A673 (cell line): ENCODE results near the gene RBM25. TPM values are rescaled to one million over a fixed set of nuclear protein-coding genes. Genes with fewer than 3 reads are reported as not detected.

Experiments
- BruUV-seq: library from RNA; stranded (reverse); fragments of 400-500 nt; replicated peaks from 2 replicates; lab custom pipeline; 2021; lab: Mats Ljungman, UMichigan
- CTCF ChIA-PET: fragments of 300-600 bp; sonication (Branson Sonifier 250); formaldehyde crosslinking; loops from one replicate; lab custom pipeline; 2022; ENCODE audit warnings: antibody characterized with exemption; lab: Charles Lee
- POLR2A ChIA-PET: fragments of 300-600 bp; sonication (Branson Sonifier 250); formaldehyde crosslinking; loops from one replicate; lab custom pipeline; 2022; ENCODE audit warnings: antibody characterized with exemption; ENCODE audit not compliant: low non-redundant PET; lab: Charles Lee
- DNase-seq: peaks from one replicate; pipeline ENCODE4 v3.0.0-alpha.2; 2015; ENCODE audit warnings: low spot score
- H3K27ac ChIP-seq: fragments of 200-600 bp; sonication (generic); 2 replicates; pipeline ENCODE4 v1.5.1; 2016; ENCODE audit warnings: mixed run types, low read depth, mild to moderate bottlenecking, mixed read lengths, antibody characterized with exemption, low read length; ENCODE audit not compliant: poor library complexity, severe bottlenecking
- H3K27me3 ChIP-seq: fragments of 200-600 bp; sonication (generic); replicated peaks from 2 replicates; pipeline ENCODE4 v1.6.1; 2017; ENCODE audit warnings: mixed run types, low read depth, mild to moderate bottlenecking, mixed read lengths, antibody characterized with exemption, low read length; ENCODE audit not compliant: insufficient read depth, poor library complexity
- H3K36me3 ChIP-seq: fragments of 200-600 bp; sonication (generic); 2 replicates; pipeline ENCODE4 v1.6.1; 2016; ENCODE audit warnings: mixed run types, mild to moderate bottlenecking, mixed read lengths, antibody characterized with exemption, low read length; ENCODE audit not compliant: insufficient read depth, poor library complexity, severe bottlenecking
- H3K4me1 ChIP-seq: fragments of 200-600 bp; sonication (generic); 2 replicates; pipeline ENCODE4 v1.6.1; 2017; ENCODE audit warnings: mixed run types, mild to moderate bottlenecking, mixed read lengths, antibody characterized with exemption, low read length; ENCODE audit not compliant: insufficient read depth, poor library complexity, severe bottlenecking
- H3K4me3 ChIP-seq: fragments of 200-600 bp; sonication (generic); 2 replicates; pipeline ENCODE4 v1.5.1; 2016; ENCODE audit warnings: low read depth, mixed run types, mild to moderate bottlenecking, mixed read lengths, low read length; ENCODE audit not compliant: poor library complexity, severe bottlenecking
- H3K9me3 ChIP-seq: fragments of 200-600 bp; sonication (generic); 2 replicates; pipeline ENCODE4 v1.6.1; 2016; ENCODE audit warnings: mixed run types, low read depth, mild to moderate bottlenecking, mixed read lengths, antibody characterized with exemption, low read length; ENCODE audit not compliant: poor library complexity, severe bottlenecking
- CTCF ChIP-seq: fragments of 300-800, 200-600 bp; sonication (generic); conservative IDR thresholded peaks from 2 replicates; pipeline ENCODE4 v1.5.1; 2017; ENCODE audit warnings: low read depth, mild to moderate bottlenecking, antibody characterized with exemption, low read length, moderate library complexity, mixed read lengths
- EZH2 ChIP-seq: fragments of 200-600 bp; sonication (generic); IDR thresholded peaks from 2 replicates; pipeline ENCODE4 v1.6.1; 2017; ENCODE audit warnings: borderline replicate concordance, low read depth, mild to moderate bottlenecking, mixed read lengths, antibody characterized with exemption, low read length; ENCODE audit not compliant: poor library complexity, severe bottlenecking
- intact Hi-C: fragments of 100-400 bp; cut with micrococcal nuclease; formaldehyde crosslinking; loops from one replicate; pipeline ENCODE4 v1.10.0; 2022; ENCODE audit not compliant: unreplicated experiment
- total RNA-seq: library from RNA; stranded (reverse); gene quantifications from 2 replicates; pipeline ENCODE4 v1.2.3, GENCODE V29; 2021

RBM25 gene
- total RNA-seq, 1 experiment from 2014 or later = 123 TPM

DNA sequence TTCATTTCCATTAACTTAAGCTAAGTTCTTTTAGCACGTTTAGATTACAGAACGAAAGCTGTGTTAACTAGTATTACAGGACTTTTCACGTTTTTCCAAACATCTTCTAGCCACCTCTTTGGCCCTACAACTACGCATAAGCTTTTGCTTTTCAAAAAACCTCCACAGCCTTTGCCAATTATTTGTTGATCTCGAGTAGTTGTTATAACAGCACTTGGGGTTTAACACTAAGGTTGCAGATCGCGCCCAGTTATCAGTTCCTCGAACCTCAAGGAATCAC lies 450 bp upstream of the RBM25 start:
- no peak for DNase-seq
- CTCF ChIA-PET = no interaction called here

GRCh38 chr14:73058922-73059673 lies 764 bp downstream of the RBM25 start:
- ChIA-PET CTCF (interaction anchor here (0.6 kb wide), 1 partner anchor 556 kb away, joined by 5 read pairs; no protein-coding TSS in a partner anchor), POLR2A (interaction anchor here (0.5 to 0.6 kb wide), 3 partner anchors 22 to 151 kb away, joined by 3 to 6 read pairs (median 4); no protein-coding TSS in a partner anchor)
- peak; percentile 38 for DNase-seq
- Histone ChIP-seq H3K27ac (peak overlapping the region; percentile 93), H3K27me3 (no peaks in the 10 kb centered on the region), H3K9me3 (no peaks in the 10 kb centered on the region), H3K4me3 (peak overlapping the region; percentile 65), H3K36me3 (peaks cover 23% of the 10 kb centered on the region), H3K4me1 (peaks cover 9% of the 10 kb centered on the region)
- no peak for TF ChIP-seq EZH2
- no peak for TF ChIP-seq CTCF
- intact Hi-C loops = loop anchor here (2.0 kb wide), 1 partner anchor 30 kb away; no protein-coding TSS in a partner anchor
- TSS peak; percentile 48 for BruUV-seq

More for the DNA sequence above, 450 bp upstream of the RBM25 start:
- no peak for TF ChIP-seq CTCF
- TF ChIP-seq EZH2 = no peak
- H3K27me3 ChIP-seq = no peaks in the 10 kb centered on the region
- POLR2A ChIA-PET = no interaction called here
- H3K27ac ChIP-seq = peak overlapping the region; percentile 93
- intact Hi-C loops = loop anchor here (2.0 kb wide), 1 partner anchor 29 kb away; no protein-coding TSS in a partner anchor
- H3K4me3 ChIP-seq = peak overlapping the region; percentile 65
- no peaks in the 10 kb centered on the region for H3K9me3 ChIP-seq
- H3K36me3 ChIP-seq = peaks cover 14% of the 10 kb centered on the region
- H3K4me1 ChIP-seq = peaks cover 9% of the 10 kb centered on the region
- BruUV-seq = TSS peak; percentile 100

- Histone ChIP-seq H3K4me1 (no peaks in the 10 kb centered on the region), H3K36me3 (peaks cover 38% of the 10 kb centered on the region), H3K4me3 (no peak overlapping the region), H3K27me3 (no peaks in the 10 kb centered on the region), H3K27ac (no peak overlapping the region), H3K9me3 (no peaks in the 10 kb centered on the region)
- CTCF ChIA-PET = no interaction called here
- no TSS peak for BruUV-seq
- POLR2A ChIA-PET = no interaction called here
- no peak for TF ChIP-seq CTCF
- no peak for TF ChIP-seq EZH2
- intact Hi-C loops = no loop called here
- DNase-seq = no peak
Observed at GRCh38 chr14:73069585-73069984, 11.3 kb downstream of the RBM25 start.
